CD4-positive, alpha-beta T cell (primary cell): ENCODE measurements around the gene HLA-DQB2. TPM values are rescaled to one million over a fixed set of nuclear protein-coding genes. Genes with fewer than 3 reads are reported as not detected.

Experiments
- ATAC-seq: fragments of 200-7000 bp; cut with Tn5 transposase; one replicate; pipeline ENCODE4 v1.10.0; 2022; ENCODE audit warnings: mild to moderate bottlenecking; ENCODE audit not compliant: poor library complexity
- CTCF ChIA-PET: fragments of 350-600 bp; sonication (Branson Sonifier 250); formaldehyde crosslinking; loops from one replicate; lab custom pipeline; 2021; ENCODE audit warnings: antibody characterized with exemption, inconsistent platforms; lab: Charles Lee
- POLR2A ChIA-PET: fragments of 350-600 bp; sonication (Branson Sonifier 250); formaldehyde crosslinking; loops from one replicate; lab custom pipeline; 2021; ENCODE audit warnings: antibody characterized with exemption, inconsistent platforms; lab: Charles Lee
- DNase-seq, 14 experiments: peaks; one replicate each; pipeline ENCODE4 v3.0.0-alpha.2; 2013 to 2020; ENCODE audit warnings: mixed read lengths in 2 of 14
- H3K27ac ChIP-seq, 2 donors: one replicate each; pipeline versions ENCODE4 v1.5.1 to v1.7.0; 2013; ENCODE audit warnings: low read length in 2 of 2, low read depth in 1 of 2, mild to moderate bottlenecking in 1 of 2
- H3K27me3 ChIP-seq, 2 experiments: 1 replicate in 1 of 2; 2 replicates in 1 of 2; pipeline versions ENCODE4 v1.6.1 to v1.7.0; 2013; ENCODE audit warnings: low read length in 2 of 2, control low read depth in 1 of 2, mild to moderate bottlenecking in 1 of 2, moderate library complexity in 1 of 2; ENCODE audit not compliant: insufficient read depth in 2 of 2, control insufficient read depth in 1 of 2
- H3K36me3 ChIP-seq: one replicate; pipeline ENCODE4 v1.6.1; 2013; ENCODE audit warnings: low read length, control low read depth; ENCODE audit not compliant: insufficient read depth
- H3K4me1 ChIP-seq: one replicate; pipeline ENCODE4 v1.6.1; 2013; ENCODE audit warnings: low read length, control low read depth; ENCODE audit not compliant: insufficient read depth
- H3K4me3 ChIP-seq: one replicate; pipeline ENCODE4 v1.5.1; 2013; ENCODE audit warnings: mild to moderate bottlenecking, low read length, moderate library complexity
- H3K9me3 ChIP-seq, 2 experiments: 1 replicate in 1 of 2; 2 replicates in 1 of 2; pipeline versions ENCODE4 v1.6.1 to v1.7.0; 2013; ENCODE audit warnings: low read length in 2 of 2, mild to moderate bottlenecking in 2 of 2, control low read depth in 1 of 2, moderate library complexity in 1 of 2; ENCODE audit not compliant: control insufficient read depth in 1 of 2, insufficient read depth in 1 of 2
- H3K27ac Mint-ChIP-seq: one replicate; pipeline ENCODE4 v1.8.0; 2020; ENCODE audit warnings: mixed read lengths
- H3K27me3 Mint-ChIP-seq: one replicate; pipeline ENCODE4 v1.8.0; 2021; ENCODE audit warnings: mixed read lengths
- H3K36me3 Mint-ChIP-seq: one replicate; pipeline ENCODE4 v1.8.0; 2021; ENCODE audit warnings: low read depth, mixed read lengths
- H3K4me1 Mint-ChIP-seq: one replicate; pipeline ENCODE4 v1.8.0; 2021; ENCODE audit warnings: low read depth, mixed read lengths
- H3K4me3 Mint-ChIP-seq: one replicate; pipeline ENCODE4 v1.8.0; 2020; ENCODE audit warnings: mild to moderate bottlenecking, mixed read lengths
- H3K9me3 Mint-ChIP-seq: one replicate; pipeline ENCODE4 v1.8.0; 2020; ENCODE audit warnings: mixed read lengths
- CTCF ChIP-seq: fragments of 200-600 bp; IDR thresholded peaks from one replicate; pipeline ENCODE4 v1.8.0; 2022; ENCODE audit warnings: antibody characterized with exemption, mild to moderate bottlenecking
- intact Hi-C, 2 experiments: fragments of 100-400 bp; cut with DNase I in 1 of 2; cut with micrococcal nuclease in 1 of 2; formaldehyde crosslinking; loops; one replicate each; pipeline versions ENCODE4 v1.15.1 to v1.9.0; 2023 to 2025; cut with DNase I, micrococcal nuclease
- total RNA-seq, 174 experiments: library from RNA in 2 of 174; stranded (reverse) in 2 of 174; gene quantifications; one replicate each; pipeline ENCODE4 v1.2.3 and lab custom pipeline; 2021 to 2026

The HLA-DQB2 gene
- total RNA-seq, 2 experiments from 2014 or later, result 1.3 to 2.2 TPM

- H3K4me3 ChIP-seq, result no peak overlapping the region
- no peak overlapping the region for H3K27ac Mint-ChIP-seq
- H3K4me1 Mint-ChIP-seq, result no peaks in the 10 kb centered on the region
- no peaks in the 10 kb centered on the region for H3K9me3 Mint-ChIP-seq
- no peaks in the 10 kb centered on the region for H3K4me1 ChIP-seq
- no peaks in the 10 kb centered on the region for H3K36me3 ChIP-seq
- no peak for TF ChIP-seq CTCF
- H3K27me3 ChIP-seq, result peaks cover 0 to 6% of the 10 kb centered on the region in 2 experiments
- H3K9me3 ChIP-seq, result no peaks in the 10 kb centered on the region
- no peaks in the 10 kb centered on the region for H3K36me3 Mint-ChIP-seq
- intact Hi-C loops, result loop anchor here in 1 of 2 experiments (2.0 kb wide), 1 partner anchor 104 kb away; no protein-coding TSS in a partner anchor
- DNase-seq (no peak), ATAC-seq (no peak)
- H3K27me3 Mint-ChIP-seq, result peaks cover 64% of the 10 kb centered on the region
- CTCF ChIA-PET, result no interaction called here
- no peak overlapping the region for H3K27ac ChIP-seq
- H3K4me3 Mint-ChIP-seq, result no peak overlapping the region
- POLR2A ChIA-PET, result no interaction called here
Measured at GRCh38 chr6:32744776-32745175, 18.6 kb downstream of the HLA-DQB2 start.

- ATAC-seq (no peak), DNase-seq (no peak)
- H3K4me1 Mint-ChIP-seq, result no peaks in the 10 kb centered on the region
- H3K27me3 Mint-ChIP-seq, result peaks cover 76% of the 10 kb centered on the region
- H3K4me3 Mint-ChIP-seq, result no peak overlapping the region
- Histone ChIP-seq H3K9me3 (no peaks in the 10 kb centered on the region), H3K4me3 (no peak overlapping the region), H3K36me3 (no peaks in the 10 kb centered on the region), H3K27me3 (peaks cover 0 to 6% of the 10 kb centered on the region in 2 experiments), H3K4me1 (no peaks in the 10 kb centered on the region), H3K27ac (no peak overlapping the region)
- no peak for TF ChIP-seq CTCF
- H3K27ac Mint-ChIP-seq, result no peak overlapping the region
- intact Hi-C loops, result no loop called here
- ChIA-PET POLR2A (no interaction called here), CTCF (interaction anchor here (1.4 kb wide), 1 partner anchor 327 kb away, joined by 3 read pairs; no protein-coding TSS in a partner anchor)
- no peaks in the 10 kb centered on the region for H3K36me3 Mint-ChIP-seq
- H3K9me3 Mint-ChIP-seq, result no peaks in the 10 kb centered on the region
Measured at GRCh38 chr6:32742374-32742773, 21.0 kb downstream of the HLA-DQB2 start.

GRCh38 chr6:32741031-32741960 is 22.0 kb downstream of the HLA-DQB2 start, which contains the start of gene HLA-DQA2:
Gene HLA-DQA2 (plus strand): TSS chr6:32741391. CDS start chr6:32741444, 53 bp downstream.
- Histone ChIP-seq H3K27ac (no peak within 1 kb of the TSS), H3K9me3 (no peaks in the 10 kb centered on the region), H3K4me1 (no peaks in the 10 kb centered on the region), H3K36me3 (no peaks in the 10 kb centered on the region), H3K27me3 (peaks cover 5 to 6% of the 10 kb centered on the region in 2 experiments), H3K4me3 (no peak within 1 kb of the TSS)
- intact Hi-C loops, result no loop called here
- DNase-seq (peak in 1 of 14 experiments; percentile 16), ATAC-seq (no peak)
- Mint-ChIP-seq H3K4me3 (no peak within 1 kb of the TSS), H3K9me3 (no peaks in the 10 kb centered on the region), H3K36me3 (no peaks in the 10 kb centered on the region), H3K27me3 (peaks cover 72% of the 10 kb centered on the region), H3K4me1 (no peaks in the 10 kb centered on the region), H3K27ac (no peak within 1 kb of the TSS)
- TF ChIP-seq CTCF, result no peak
- ChIA-PET CTCF (interaction anchor here (1.0 to 1.4 kb wide), 2 partner anchors 45 to 326 kb away, joined by 3 read pairs; no protein-coding TSS in a partner anchor), POLR2A (no interaction called here)
